H9 (cell line): ENCODE results near the gene NRGN. TPM values are rescaled to one million over a fixed set of nuclear protein-coding genes. Genes with fewer than 3 reads are reported as not detected.

Experiments used
- DNase-seq: peaks from one replicate; pipeline ENCODE4 v3.0.0-alpha.2; 2017
- H2AFZ ChIP-seq: one replicate; pipeline ENCODE4 v1.6.1; 2013; ENCODE audit warnings: mild to moderate bottlenecking, low read length, control low read depth, moderate library complexity
- H2AK5ac ChIP-seq: 2 replicates; pipeline ENCODE4 v1.6.1; 2013; ENCODE audit warnings: low read length, control low read depth, mixed read lengths; ENCODE audit not compliant: insufficient read length
- H2BK120ac ChIP-seq: one replicate; pipeline ENCODE4 v1.6.1; 2013; ENCODE audit warnings: low read depth, mild to moderate bottlenecking, low read length, control low read depth, inconsistent platforms; ENCODE audit not compliant: poor library complexity, severe bottlenecking
- H2BK12ac ChIP-seq: 2 replicates; pipeline ENCODE4 v1.6.1; 2013; ENCODE audit warnings: low read length, control low read depth, mixed read lengths, low read depth; ENCODE audit not compliant: insufficient read length
- H2BK15ac ChIP-seq: 2 replicates; pipeline ENCODE4 v1.6.1; 2013; ENCODE audit warnings: low read depth, low read length, control low read depth
- H2BK20ac ChIP-seq: one replicate; pipeline ENCODE4 v1.6.1; 2013; ENCODE audit warnings: low read depth, mild to moderate bottlenecking, low read length, control low read depth, inconsistent platforms; ENCODE audit not compliant: poor library complexity, severe bottlenecking
- H2BK5ac ChIP-seq: 2 replicates; pipeline ENCODE4 v1.6.1; 2013; ENCODE audit warnings: low read length, control low read depth, mixed read lengths; ENCODE audit not compliant: insufficient read length
- H3K14ac ChIP-seq: 2 replicates; pipeline ENCODE4 v1.6.1; 2013; ENCODE audit warnings: low read length, control low read depth; ENCODE audit not compliant: insufficient read depth
- H3K18ac ChIP-seq: 2 replicates; pipeline ENCODE4 v1.6.1; 2013; ENCODE audit warnings: low read depth, mild to moderate bottlenecking, mixed read lengths, low read length, control low read depth; ENCODE audit not compliant: insufficient read length
- H3K23ac ChIP-seq: 2 replicates; pipeline ENCODE4 v1.6.1; 2013; ENCODE audit warnings: low read length, control low read depth, mixed read lengths, low read depth; ENCODE audit not compliant: insufficient read length
- H3K23me2 ChIP-seq: 2 replicates; pipeline ENCODE4 v1.6.1; 2013; ENCODE audit warnings: low read depth, mild to moderate bottlenecking, mixed read lengths, low read length, control low read depth; ENCODE audit not compliant: insufficient read length, poor library complexity, severe bottlenecking
- H3K27ac ChIP-seq: 2 replicates; pipeline ENCODE4 v1.5.1; 2013; ENCODE audit warnings: low read length, control low read depth, mixed read lengths, low read depth; ENCODE audit not compliant: insufficient read length
- H3K27me3 ChIP-seq: 2 replicates; pipeline ENCODE4 v1.6.1; 2013; ENCODE audit warnings: low read length, control low read depth, inconsistent platforms; ENCODE audit not compliant: insufficient read depth
- H3K4ac ChIP-seq: 2 replicates; pipeline ENCODE4 v1.6.1; 2013; ENCODE audit warnings: low read depth, mild to moderate bottlenecking, control low read depth, inconsistent platforms, low read length, moderate library complexity
- H3K4me1 ChIP-seq: 2 replicates; pipeline ENCODE4 v1.6.1; 2013; ENCODE audit warnings: low read length, control low read depth, inconsistent platforms; ENCODE audit not compliant: insufficient read depth
- H3K4me2 ChIP-seq: 2 replicates; pipeline ENCODE4 v1.6.1; 2013; ENCODE audit warnings: low read length, control low read depth, mixed read lengths; ENCODE audit not compliant: insufficient read length, insufficient read depth
- H3K56ac ChIP-seq: 2 replicates; pipeline ENCODE4 v1.6.1; 2013; ENCODE audit warnings: low read depth, mild to moderate bottlenecking, mixed read lengths, low read length, control low read depth; ENCODE audit not compliant: insufficient read length
- H3K79me1 ChIP-seq: 2 replicates; pipeline ENCODE4 v1.6.1; 2013; ENCODE audit warnings: low read depth, mild to moderate bottlenecking, moderate library complexity, low read length, control low read depth, inconsistent platforms; ENCODE audit not compliant: insufficient read depth, poor library complexity, severe bottlenecking
- H3K79me2 ChIP-seq: 2 replicates; pipeline ENCODE4 v1.6.1; 2013; ENCODE audit warnings: low read length, control low read depth, inconsistent platforms; ENCODE audit not compliant: insufficient read depth
- H3K9ac ChIP-seq: 2 replicates; pipeline ENCODE4 v1.6.1; 2013; ENCODE audit warnings: low read length, control low read depth, mixed read lengths; ENCODE audit not compliant: insufficient read length; ENCODE audit errors: extremely low read depth
- H3K9me3 ChIP-seq: one replicate; pipeline ENCODE4 v1.6.1; 2013; ENCODE audit warnings: low read depth, low read length, inconsistent platforms; ENCODE audit not compliant: control insufficient read depth
- H3T11ph ChIP-seq: one replicate; pipeline ENCODE4 v1.6.1; 2013; ENCODE audit warnings: mild to moderate bottlenecking, low read length, control low read depth, inconsistent platforms
- H4K20me1 ChIP-seq: one replicate; pipeline ENCODE4 v1.6.1; 2013; ENCODE audit not compliant: control insufficient read depth, insufficient read length, insufficient read depth
- H4K5ac ChIP-seq: 2 replicates; pipeline ENCODE4 v1.6.1; 2013; ENCODE audit warnings: low read depth, mild to moderate bottlenecking, mixed read lengths, low read length, control low read depth; ENCODE audit not compliant: insufficient read length
- H4K8ac ChIP-seq: replicated peaks from 2 replicates; pipeline ENCODE4 v1.6.1; 2013; ENCODE audit warnings: low read length, control low read depth, mixed read lengths, low read depth; ENCODE audit not compliant: insufficient read length
- H4K91ac ChIP-seq: 2 replicates; pipeline ENCODE4 v1.6.1; 2013; ENCODE audit warnings: low read depth, mild to moderate bottlenecking, moderate library complexity, mixed read lengths, low read length, control low read depth; ENCODE audit not compliant: insufficient read length
- H3K27ac Mint-ChIP-seq, 3 experiments: 2 replicates in 2 of 3; 3 replicates in 1 of 3; pipeline ENCODE4 v1.8.0; 2020 to 2021; ENCODE audit warnings: mixed read lengths in 3 of 3, mild to moderate bottlenecking in 1 of 3, moderate library complexity in 1 of 3
- H3K27me3 Mint-ChIP-seq: 2 replicates; pipeline ENCODE4 v1.8.0; 2021; ENCODE audit warnings: low read depth, mild to moderate bottlenecking, moderate library complexity, mixed read lengths
- H3K36me3 Mint-ChIP-seq, 3 experiments: 2 replicates in 2 of 3; 3 replicates in 1 of 3; pipeline ENCODE4 v1.8.0; 2020 to 2021; ENCODE audit warnings: low read depth in 3 of 3, mixed read lengths in 3 of 3; ENCODE audit not compliant: insufficient read depth in 1 of 3
- H3K4me1 Mint-ChIP-seq, 2 experiments: 2 replicates each; pipeline ENCODE4 v1.8.0; 2020; ENCODE audit warnings: mixed read lengths in 2 of 2
- H3K4me3 Mint-ChIP-seq, 2 experiments: 2 replicates in 1 of 2; 3 replicates in 1 of 2; pipeline ENCODE4 v1.8.0; 2020 to 2021; ENCODE audit warnings: mild to moderate bottlenecking in 2 of 2, mixed read lengths in 2 of 2, moderate library complexity in 1 of 2
- H3K9me3 Mint-ChIP-seq, 2 experiments: 2 replicates in 1 of 2; 3 replicates in 1 of 2; pipeline ENCODE4 v1.8.0; 2020; ENCODE audit warnings: mild to moderate bottlenecking in 2 of 2, mixed read lengths in 2 of 2, moderate library complexity in 1 of 2
- WGBS: extraction: QIAGEN DNeasy Blood & Tissue Kit; methylation state at CpG from one replicate; pipeline ENCODE4 v1.1.7; 2013; ENCODE audit warnings: missing lambda C conversion rate, low lambda C conversion rate, mixed read lengths; ENCODE audit not compliant: insufficient read length; ENCODE audit errors: extremely low coverage; 5-methylcytosine and 5-hydroxymethylcytosine counted together
- total RNA-seq: library from RNA; stranded (reverse); gene quantifications from 2 replicates; pipeline ENCODE4 v1.2.1, GENCODE V29; 2021
- TF ChIP-seq, protein P1 (sequence below): fragments of 200-600 bp; sonication (generic); conservative IDR thresholded peaks from 3 replicates; pipeline ENCODE4 v1.8.0; 2021; ENCODE audit warnings: antibody characterized with exemption, mild to moderate bottlenecking

Gene NRGN
- total RNA-seq, 1 experiment from 2014 or later, result 6.4 TPM

DNA sequence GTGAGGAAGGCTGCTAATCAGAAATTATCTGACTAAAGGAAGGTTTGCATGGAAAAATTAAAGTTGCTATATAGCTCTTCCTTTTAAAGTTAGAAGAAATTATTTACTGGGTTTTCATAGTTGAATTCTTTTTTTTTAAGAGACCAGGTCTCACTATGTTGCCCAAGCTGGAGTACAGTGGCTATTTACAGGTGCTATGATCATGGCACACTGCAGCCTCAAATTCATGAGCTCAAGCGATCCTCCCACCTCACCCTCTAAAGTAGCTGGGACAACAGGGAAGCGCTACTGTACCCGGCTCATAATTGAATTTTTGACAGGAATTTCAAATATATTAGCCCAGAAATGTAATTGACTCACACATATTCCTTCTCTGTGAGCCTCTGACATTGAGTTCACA lies 56.6 kb downstream of the NRGN start:
- Histone ChIP-seq H3K56ac (no peak overlapping the region), H3K4me2 (no peak overlapping the region), H3K79me2 (peaks cover 41% of the 10 kb centered on the region; the same call in 1 of the 2 replicates), H3K9me3 (no peaks in the 10 kb centered on the region), H2BK120ac (no peak overlapping the region), H3K27me3 (no peaks in the 10 kb centered on the region), H4K8ac (no peak overlapping the region), H3K23ac (no peak overlapping the region), H3K27ac (no peak overlapping the region), H3T11ph (no peak overlapping the region), H2BK20ac (no peak overlapping the region), H3K4ac (no peak overlapping the region), H3K9ac (no peak overlapping the region), H2BK12ac (no peak overlapping the region), H4K20me1 (no peaks in the 10 kb centered on the region), H3K23me2 (peaks cover 5% of the 10 kb centered on the region), H3K4me1 (peaks cover 10% of the 10 kb centered on the region; the same call in 1 of the 2 replicates), H4K5ac (no peak overlapping the region), H2BK15ac (no peak overlapping the region), H3K14ac (no peak overlapping the region), H3K79me1 (peaks cover 2% of the 10 kb centered on the region), H4K91ac (no peak overlapping the region), H2AFZ (no peak overlapping the region), H2BK5ac (no peak overlapping the region), H3K18ac (no peak overlapping the region), H2AK5ac (no peak overlapping the region)
- Mint-ChIP-seq H3K4me1 (peaks cover 48 to 54% of the 10 kb centered on the region in 2 experiments), H3K4me3 (no peak overlapping the region), H3K27me3 (no peaks in the 10 kb centered on the region), H3K27ac (no peak overlapping the region), H3K9me3 (no peaks in the 10 kb centered on the region), H3K36me3 (no peaks in the 10 kb centered on the region)
- no peak for DNase-seq
- TF ChIP-seq, protein P1, sequence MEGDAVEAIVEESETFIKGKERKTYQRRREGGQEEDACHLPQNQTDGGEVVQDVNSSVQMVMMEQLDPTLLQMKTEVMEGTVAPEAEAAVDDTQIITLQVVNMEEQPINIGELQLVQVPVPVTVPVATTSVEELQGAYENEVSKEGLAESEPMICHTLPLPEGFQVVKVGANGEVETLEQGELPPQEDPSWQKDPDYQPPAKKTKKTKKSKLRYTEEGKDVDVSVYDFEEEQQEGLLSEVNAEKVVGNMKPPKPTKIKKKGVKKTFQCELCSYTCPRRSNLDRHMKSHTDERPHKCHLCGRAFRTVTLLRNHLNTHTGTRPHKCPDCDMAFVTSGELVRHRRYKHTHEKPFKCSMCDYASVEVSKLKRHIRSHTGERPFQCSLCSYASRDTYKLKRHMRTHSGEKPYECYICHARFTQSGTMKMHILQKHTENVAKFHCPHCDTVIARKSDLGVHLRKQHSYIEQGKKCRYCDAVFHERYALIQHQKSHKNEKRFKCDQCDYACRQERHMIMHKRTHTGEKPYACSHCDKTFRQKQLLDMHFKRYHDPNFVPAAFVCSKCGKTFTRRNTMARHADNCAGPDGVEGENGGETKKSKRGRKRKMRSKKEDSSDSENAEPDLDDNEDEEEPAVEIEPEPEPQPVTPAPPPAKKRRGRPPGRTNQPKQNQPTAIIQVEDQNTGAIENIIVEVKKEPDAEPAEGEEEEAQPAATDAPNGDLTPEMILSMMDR, result no peak
- no CpG with 5 or more reads among the region's 3 CpGs for WGBS

Other genes starting within 250 kb of the NRGN start
- gene OR8B12, start 196.3 kb upstream of the NRGN start, total RNA-seq, result not detected in 2 replicates
- gene OR8A1, start 169.9 kb upstream of the NRGN start, total RNA-seq, result not detected in 2 replicates
- gene PANX3, start 128.5 kb upstream of the NRGN start, total RNA-seq, result not detected in 2 replicates
- gene TBRG1, start 117.1 kb upstream of the NRGN start, total RNA-seq, result 23.9 and 25.8 TPM in 2 replicates
- 4.7 and 5.6 TPM in 2 replicates for gene SIAE, start 66.2 kb upstream of the NRGN start, total RNA-seq
- gene SPA17, start 66.0 kb upstream of the NRGN start, total RNA-seq, result 6.9 and 7.2 TPM in 2 replicates
- not detected in 2 replicates for gene VSIG2, start 12.3 kb downstream of the NRGN start, total RNA-seq
- gene ESAM, start 22.3 kb downstream of the NRGN start, total RNA-seq, result 0.33 and 0.92 TPM in 2 replicates
- gene MSANTD2, start 60.5 kb downstream of the NRGN start, total RNA-seq, result 14.5 and 18.1 TPM in 2 replicates
- 11.8 and 12.6 TPM in 2 replicates for gene ROBO3, start 125.5 kb downstream of the NRGN start, total RNA-seq
- not detected in 2 replicates for gene ROBO4, start 157.9 kb downstream of the NRGN start, total RNA-seq
- not detected in 2 replicates for gene HEPN1, start 179.3 kb downstream of the NRGN start, total RNA-seq
- gene HEPACAM, start 196.1 kb downstream of the NRGN start, total RNA-seq, result not detected in 2 replicates
- 2.3 and 2.8 TPM in 2 replicates for gene CCDC15, start 214.3 kb downstream of the NRGN start, total RNA-seq